TTC549 (cell line): ENCODE data around the gene PIK3CA.
A peak's percentile ranks its signal among the peaks of the same experiment; 100 is the strongest.
"Not testable (repeated sequence)": the region's sequence is repeated elsewhere in the genome, so short reads cannot be mapped to it uniquely, and the experiment has no call there.

Experiments
- FAIRE-seq: peaks from 2 replicates; lab custom pipeline; 2012; peaks lifted over from hg19 to GRCh38; lab: Jason Lieb, UNC

PIK3CA gene

GRCh38 chr3:179200790-179201189, 52.6 kb downstream of the PIK3CA start:
- FAIRE-seq = no peak

GRCh38 chr3:179215550-179215949, 67.4 kb downstream of the PIK3CA start:
- FAIRE-seq = not testable (repeated sequence)

GRCh38 chr3:179218213-179218612, 70.1 kb downstream of the PIK3CA start:
- peak; percentile 46 for FAIRE-seq

GRCh38 chr3:179223548-179223947, 75.4 kb downstream of the PIK3CA start:
- FAIRE-seq = no peak

- peak; percentile 43 for FAIRE-seq
These were observed 76.4 kb downstream of the PIK3CA start for GRCh38 chr3:179224584-179224983.

- no peak for FAIRE-seq
These were observed 79.2 kb downstream of the PIK3CA start for GRCh38 chr3:179227349-179227748.

GRCh38 chr3:179229177-179229576, 81.0 kb downstream of the PIK3CA start:
- FAIRE-seq = no peak

- no peak for FAIRE-seq
These were observed 84.9 kb downstream of the PIK3CA start for GRCh38 chr3:179233043-179233442.

- no peak for FAIRE-seq
These were observed 86.0 kb downstream of the PIK3CA start for GRCh38 chr3:179234199-179234598.

GRCh38 chr3:179236669-179237301, 88.6 kb downstream of the PIK3CA start:
- no peak for FAIRE-seq

- peak; percentile 52 for FAIRE-seq
These were observed 92.1 kb downstream of the PIK3CA start for GRCh38 chr3:179240299-179240698.

GRCh38 chr3:179242859-179243258, 94.7 kb downstream of the PIK3CA start:
- FAIRE-seq = not testable (repeated sequence)

- no peak for FAIRE-seq
These were observed 96.7 kb downstream of the PIK3CA start for GRCh38 chr3:179244878-179245277.

GRCh38 chr3:179247289-179248015, 99.3 kb downstream of the PIK3CA start:
- FAIRE-seq = no peak

GRCh38 chr3:179250803-179251476, 102.8 kb downstream of the PIK3CA start, which contains the start of gene KCNMB3:
Gene KCNMB3, minus strand, starts transcription at chr3:179251114. Its CDS starts 124 bp downstream, at chr3:179250990.
- no peak for FAIRE-seq

GRCh38 chr3:179256813-179257212, 108.7 kb downstream of the PIK3CA start:
- no peak for FAIRE-seq

GRCh38 chr3:179257742-179258141, 109.6 kb downstream of the PIK3CA start:
- not testable (repeated sequence) for FAIRE-seq

GRCh38 chr3:179258820-179259219, 110.7 kb downstream of the PIK3CA start:
- no peak for FAIRE-seq

GRCh38 chr3:179259959-179260756, 112.0 kb downstream of the PIK3CA start:
- FAIRE-seq = not testable (repeated sequence)

GRCh38 chr3:179260949-179261765, 113.0 kb downstream of the PIK3CA start:
- FAIRE-seq = no peak

- FAIRE-seq = no peak
These were observed 115.0 kb downstream of the PIK3CA start for GRCh38 chr3:179263134-179263533.
